DMS79 treated with DMSO at 0.1 percent for 48 hours (cell line): ENCODE results near the gene SKAP1.
A peak's percentile ranks its signal among the peaks of the same experiment; 100 is the strongest.
"Not testable (repeated sequence)": the region's sequence is repeated elsewhere in the genome, so short reads cannot be mapped to it uniquely, and the experiment has no call there.

Experiments used
- DNase-seq: peaks from one replicate; lab custom pipeline; 2025; lab: John Stamatoyannopoulos, UW

The SKAP1 gene

GRCh38 chr17:48317732-48318131, 112.3 kb downstream of the SKAP1 start:
- DNase-seq, result no peak

DNA sequence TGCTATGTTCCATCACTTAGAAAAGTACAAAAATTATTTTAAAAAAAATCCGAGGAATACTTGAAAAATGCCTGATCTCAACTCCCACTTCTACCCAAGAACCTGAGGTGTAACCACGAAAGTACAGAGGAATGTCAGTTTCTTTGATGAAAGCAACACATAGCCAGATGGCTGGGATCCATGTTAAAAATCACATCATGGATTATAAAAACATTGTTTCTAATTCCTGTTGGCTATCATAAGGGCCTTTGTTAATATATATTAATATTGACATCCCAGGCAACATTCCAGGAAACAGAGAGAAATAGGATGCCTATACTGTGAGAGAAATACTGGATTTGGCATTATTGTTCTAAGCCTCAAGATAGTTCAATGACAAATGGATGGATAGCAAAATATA, 115.3 kb downstream of the SKAP1 start:
- no peak for DNase-seq

DNA sequence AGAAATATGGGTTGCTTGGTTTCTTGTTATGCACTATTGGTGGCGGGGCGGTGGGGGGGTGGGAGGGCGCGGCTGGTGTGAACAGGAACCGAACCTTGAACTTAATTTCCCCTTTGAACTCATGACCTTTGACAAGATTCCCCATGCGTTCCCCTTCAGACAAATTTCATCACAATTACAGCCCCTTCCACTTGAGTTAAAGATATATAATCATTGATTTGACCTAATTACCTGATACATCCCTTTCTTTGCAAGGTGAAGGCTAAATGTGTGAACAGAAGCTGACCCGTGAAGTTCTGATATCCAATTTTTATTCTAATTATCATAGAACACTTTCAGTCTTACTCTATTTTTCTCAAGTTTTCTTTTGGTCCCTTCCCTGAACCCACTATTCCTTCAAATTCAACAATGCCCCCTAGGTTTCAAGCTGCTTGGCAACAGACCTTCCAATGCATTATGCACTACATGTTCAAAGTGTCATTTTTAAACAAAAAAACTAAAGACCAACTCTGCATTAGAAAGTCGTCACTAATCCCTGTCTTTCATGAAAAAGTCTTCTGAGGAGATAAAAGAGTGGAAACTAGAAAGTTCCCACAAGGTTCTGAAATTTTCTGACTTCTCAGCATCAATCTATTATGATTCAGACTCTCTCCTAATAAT, 116.8 kb downstream of the SKAP1 start:
- no peak for DNase-seq

- DNase-seq, result no peak
These were observed 118.7 kb downstream of the SKAP1 start for GRCh38 chr17:48311324-48311723.

DNA sequence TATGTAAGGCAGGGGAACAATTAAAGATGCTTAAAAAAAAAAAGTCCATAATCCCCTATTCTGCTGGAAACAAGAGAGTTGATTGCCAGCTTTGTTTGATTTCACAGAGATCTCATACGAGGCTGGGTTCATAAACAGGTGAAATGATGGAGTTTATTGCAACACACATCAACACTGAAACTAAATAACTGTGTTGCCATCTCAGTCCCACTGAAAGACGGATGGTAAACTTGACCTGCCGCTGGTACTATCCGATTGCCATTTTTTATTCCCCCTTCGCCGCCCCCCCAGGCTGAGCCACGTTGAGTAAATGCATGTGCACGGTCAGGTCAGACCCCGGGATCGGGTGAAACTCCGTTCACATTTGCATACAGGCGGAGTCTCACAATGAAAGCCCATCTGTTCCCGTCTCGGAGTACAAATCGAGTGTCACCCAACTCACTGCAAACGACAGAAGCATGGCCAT, 119.2 kb downstream of the SKAP1 start:
- DNase-seq, result no peak

GRCh38 chr17:48308581-48308980, 121.4 kb downstream of the SKAP1 start:
- DNase-seq, result no peak

DNA sequence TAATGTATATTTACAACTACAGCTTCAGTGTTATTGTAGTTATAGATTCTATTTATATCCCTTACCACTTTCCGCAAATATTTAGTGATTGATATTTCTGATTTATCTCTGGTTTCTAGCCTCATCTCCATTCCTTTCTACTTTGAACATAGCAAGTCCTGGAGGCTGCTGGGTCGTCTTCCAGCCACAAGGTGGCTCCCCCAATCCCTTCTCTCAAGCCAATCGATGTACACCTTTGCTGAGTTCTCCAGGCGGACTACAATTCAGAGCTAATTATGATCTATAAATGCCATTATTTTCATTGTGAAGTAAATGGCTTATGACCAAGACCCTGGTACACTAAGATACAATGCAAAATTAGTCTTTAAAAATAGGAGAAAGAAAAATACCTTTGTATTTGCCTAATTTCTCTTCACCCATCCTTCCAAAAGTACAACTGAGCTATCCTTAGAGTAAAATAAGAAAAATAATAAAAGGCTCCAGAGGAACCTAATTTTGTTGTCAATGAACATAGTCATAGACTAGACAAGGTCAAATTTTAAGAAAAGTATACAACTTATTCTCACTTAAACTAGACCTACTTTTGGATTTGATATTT, 122.1 kb downstream of the SKAP1 start:
- DNase-seq, result peak; percentile 38

GRCh38 chr17:48307255-48307654, 122.8 kb downstream of the SKAP1 start:
- no peak for DNase-seq

DNA sequence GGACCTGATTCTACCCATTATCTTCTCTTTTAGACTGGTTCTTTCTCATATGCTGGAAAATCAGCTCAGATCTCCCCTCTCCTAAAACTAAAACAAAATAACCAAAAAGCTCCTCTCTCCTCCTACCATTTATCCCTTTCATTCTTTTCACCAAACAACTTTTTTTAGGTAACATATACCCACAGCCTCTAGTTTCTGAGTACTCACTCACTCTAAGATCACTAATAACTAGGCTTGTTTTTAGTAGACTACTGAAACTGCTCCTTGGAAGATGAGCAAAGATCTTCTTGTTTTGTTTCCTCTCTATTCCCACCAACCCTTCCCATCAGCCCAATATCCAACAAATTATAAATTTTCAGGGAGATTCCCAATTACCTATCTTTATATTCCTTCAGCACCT, 129.0 kb downstream of the SKAP1 start:
- no peak for DNase-seq

DNA sequence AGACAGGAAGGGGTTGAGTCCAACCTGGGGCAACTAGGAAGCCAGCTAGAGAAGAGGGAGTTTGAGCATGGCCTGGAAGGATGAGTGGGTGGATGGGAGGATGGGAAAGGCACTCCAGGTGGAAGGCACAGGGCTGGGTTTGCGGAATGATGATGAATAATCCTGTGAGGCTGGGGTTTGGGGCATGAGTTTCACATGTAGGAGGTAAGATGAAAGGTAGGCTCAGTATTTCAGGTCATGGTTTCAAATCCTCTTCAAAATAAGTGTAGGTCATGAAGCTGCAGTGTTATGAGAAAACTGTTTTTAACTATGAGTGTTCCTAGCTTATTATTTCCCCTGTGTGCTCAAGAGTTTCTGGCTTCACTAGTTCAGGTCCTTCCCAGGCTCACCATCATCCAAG, 130.3 kb downstream of the SKAP1 start:
- DNase-seq, result no peak

DNA sequence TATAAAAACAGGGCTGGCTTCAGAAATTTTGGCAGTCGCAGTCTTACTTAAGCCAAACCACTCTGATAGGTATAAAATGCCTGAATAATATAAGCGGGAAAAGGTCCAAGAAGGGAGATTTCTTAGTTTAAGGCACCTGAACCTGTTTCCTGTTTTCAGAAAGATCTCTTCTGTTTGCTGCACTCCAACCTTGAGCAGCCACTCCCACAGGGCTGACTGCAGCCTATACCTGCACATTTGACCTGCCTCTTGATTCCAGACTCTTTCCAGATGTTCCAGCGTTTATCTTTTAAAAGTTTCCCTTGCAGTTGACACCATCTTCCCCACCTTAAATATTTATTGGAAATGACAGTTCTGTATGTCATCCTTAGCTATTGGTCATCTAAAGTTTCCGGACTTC, 132.2 kb downstream of the SKAP1 start:
- DNase-seq, result no peak

- no peak for DNase-seq
These were observed 133.6 kb downstream of the SKAP1 start for GRCh38 chr17:48296453-48296852.

GRCh38 chr17:48295362-48296288, 134.4 kb downstream of the SKAP1 start:
- DNase-seq, result no peak

- DNase-seq, result no peak
These were observed 135.1 kb downstream of the SKAP1 start for GRCh38 chr17:48294806-48295361.

GRCh38 chr17:48294020-48294805, 135.8 kb downstream of the SKAP1 start:
- DNase-seq, result no peak

DNA sequence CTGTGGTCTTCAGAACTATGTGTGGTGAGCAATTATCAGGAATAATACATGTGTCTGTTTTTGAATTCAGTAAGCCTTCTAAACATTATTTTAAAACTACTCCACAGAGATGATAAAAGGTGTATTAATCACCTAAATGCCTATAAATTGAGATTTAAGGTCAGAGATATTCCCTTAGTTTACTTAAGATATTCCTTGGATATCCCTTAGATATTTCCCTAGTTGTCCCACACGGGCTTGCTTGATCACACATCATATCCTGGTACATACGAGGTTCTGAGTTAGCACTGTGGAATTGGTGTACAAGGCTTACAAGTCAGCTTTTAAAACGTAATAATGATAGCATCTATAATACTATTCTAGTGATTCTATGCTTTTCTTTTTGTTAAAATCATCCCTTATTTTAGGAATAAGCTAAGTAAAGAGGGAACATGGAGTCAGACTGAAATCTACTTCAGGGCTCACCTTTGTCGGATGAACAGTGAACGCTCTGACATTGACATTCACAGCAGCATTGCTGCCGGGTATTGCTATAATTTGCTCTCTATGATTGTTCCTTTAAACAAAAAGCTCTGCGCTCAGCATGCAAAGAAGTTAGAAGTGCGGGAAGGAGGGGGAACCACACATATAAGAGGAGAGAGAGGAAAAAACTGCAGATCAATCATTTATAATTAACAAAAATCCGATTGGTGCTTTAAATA, 136.5 kb downstream of the SKAP1 start:
- DNase-seq, result no peak

DNA sequence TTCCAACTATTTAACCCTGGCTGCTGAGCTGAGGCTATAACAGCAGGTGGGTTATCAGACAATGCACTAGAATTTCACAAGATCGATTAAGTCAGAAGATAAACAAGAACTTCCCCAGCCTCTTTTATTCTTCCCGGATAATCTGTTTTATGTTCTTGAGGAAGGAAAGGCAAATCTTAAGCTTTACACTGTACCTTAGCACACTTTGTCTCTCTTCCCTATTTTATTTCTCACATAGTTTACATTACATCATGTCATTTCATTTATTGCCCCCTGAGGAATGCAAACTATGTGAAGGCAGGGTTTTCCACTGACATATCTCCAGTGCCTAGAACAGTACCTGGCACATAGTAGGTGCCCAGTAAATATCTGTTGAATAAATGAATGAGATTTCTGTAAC, 139.6 kb downstream of the SKAP1 start:
- DNase-seq, result no peak

- DNase-seq, result not testable (repeated sequence)
These were observed 143.1 kb downstream of the SKAP1 start for GRCh38 chr17:48286917-48287316.

- DNase-seq, result no peak
These were observed 144.4 kb downstream of the SKAP1 start for GRCh38 chr17:48285614-48286013.

DNA sequence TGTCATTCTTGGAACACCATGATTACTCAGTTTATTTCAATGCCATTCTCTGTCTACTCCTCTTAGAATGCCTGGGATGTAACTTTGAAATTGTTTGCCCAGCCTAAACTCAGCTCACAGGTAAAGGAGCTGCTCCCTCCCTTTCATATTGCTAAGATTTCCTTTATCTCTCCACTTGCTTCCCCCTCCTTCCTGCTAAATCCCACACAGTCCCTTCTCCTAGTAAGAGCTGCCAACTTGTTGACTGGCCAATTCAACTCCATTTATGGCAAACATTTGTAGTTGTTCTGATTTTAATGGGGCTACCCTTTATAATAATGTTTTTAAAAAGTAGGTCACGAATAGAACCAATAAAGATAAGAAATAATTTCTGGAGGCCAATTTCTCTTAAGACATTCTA, 146.1 kb downstream of the SKAP1 start:
- no peak for DNase-seq

- DNase-seq, result no peak
These were observed 146.6 kb downstream of the SKAP1 start for GRCh38 chr17:48283411-48283810.
